Activated CD8-positive, alpha-beta memory T cell treated with anti-CD3 and anti-CD28 coated beads, Interleukin-2, amount 10 ng/mL, durations not matched to agents 7 days and 5 days (primary cell): ENCODE results near the gene ASPRV1. TPM values are rescaled to one million over a fixed set of nuclear protein-coding genes. Genes with fewer than 3 reads are reported as not detected.

Source experiments
- ATAC-seq: fragments of 150-1000 bp; cut with Tn5 transposase; one replicate; pipeline ENCODE4 v1.10.0; 2021; ENCODE audit warnings: moderate library complexity
- CTCF ChIA-PET: fragments of 350-600 bp; sonication (Branson Sonifier 250); formaldehyde crosslinking; loops from one replicate; lab custom pipeline; 2021; ENCODE audit warnings: antibody characterized with exemption; lab: Charles Lee
- DNase-seq: peaks from one replicate; pipeline ENCODE4 v3.0.0-alpha.2; 2020
- H3K27ac Mint-ChIP-seq: one replicate; pipeline ENCODE4 v1.8.0; 2021; ENCODE audit warnings: mild to moderate bottlenecking, mixed read lengths
- H3K27me3 Mint-ChIP-seq: one replicate; pipeline ENCODE4 v1.8.0; 2021; ENCODE audit warnings: mixed read lengths
- H3K36me3 Mint-ChIP-seq: one replicate; pipeline ENCODE4 v1.8.0; 2021; ENCODE audit warnings: mild to moderate bottlenecking, mixed read lengths
- H3K4me1 Mint-ChIP-seq: one replicate; pipeline ENCODE4 v1.8.0; 2021; ENCODE audit warnings: mixed read lengths
- H3K4me3 Mint-ChIP-seq: one replicate; pipeline ENCODE4 v1.8.0; 2021; ENCODE audit warnings: mild to moderate bottlenecking, moderate library complexity, mixed read lengths
- H3K9me3 Mint-ChIP-seq: one replicate; pipeline ENCODE4 v1.8.0; 2022; ENCODE audit warnings: low read depth, mixed read lengths
- total RNA-seq, 2 experiments: library from RNA; stranded (reverse); gene quantifications; one replicate each; pipeline ENCODE4 v1.2.3, GENCODE V29; 2021

Gene ASPRV1
- total RNA-seq, 2 experiments from 2014 or later = 1.3 to 1.8 TPM

- no peak overlapping the region for H3K4me3 Mint-ChIP-seq
- no peaks in the 10 kb centered on the region for H3K27me3 Mint-ChIP-seq
- DNase-seq (no peak), ATAC-seq (no peak)
- CTCF ChIA-PET = no interaction called here
- H3K27ac Mint-ChIP-seq = no peak overlapping the region
- peaks cover 68% of the 10 kb centered on the region for H3K36me3 Mint-ChIP-seq
- peaks cover 21% of the 10 kb centered on the region for H3K4me1 Mint-ChIP-seq
- no peaks in the 10 kb centered on the region for H3K9me3 Mint-ChIP-seq
Measured at GRCh38 chr2:69937968-69938367, 23.5 kb downstream of the ASPRV1 start.

GRCh38 chr2:69936906-69937305, 24.5 kb downstream of the ASPRV1 start:
- Mint-ChIP-seq H3K27ac (peak overlapping the region; percentile 37), H3K36me3 (peaks cover 64% of the 10 kb centered on the region), H3K9me3 (no peaks in the 10 kb centered on the region), H3K4me3 (no peak overlapping the region), H3K27me3 (no peaks in the 10 kb centered on the region), H3K4me1 (peaks cover 28% of the 10 kb centered on the region)
- DNase-seq (no peak), ATAC-seq (no peak)
- CTCF ChIA-PET = no interaction called here

GRCh38 chr2:69935011-69935410, 26.4 kb downstream of the ASPRV1 start:
- no peak overlapping the region for H3K4me3 Mint-ChIP-seq
- no peak for DNase-seq

GRCh38 chr2:69934614-69934908, 26.9 kb downstream of the ASPRV1 start:
- CTCF ChIA-PET = interaction anchor here (1.1 to 2.1 kb wide), 2 partner anchors 11 to 20 kb away, joined by 3 to 10 read pairs; partner anchors contain the start of gene MXD1
- Mint-ChIP-seq H3K4me3 (no peak overlapping the region), H3K36me3 (peaks cover 63% of the 10 kb centered on the region), H3K27ac (peak overlapping the region; percentile 30), H3K9me3 (no peaks in the 10 kb centered on the region), H3K27me3 (no peaks in the 10 kb centered on the region), H3K4me1 (peaks cover 35% of the 10 kb centered on the region)
- ATAC-seq (no peak), DNase-seq (no peak)

More at GRCh38 chr2:69935011-69935410, 26.4 kb downstream of the ASPRV1 start:
- CTCF ChIA-PET = interaction anchor here (2.1 kb wide), 1 partner anchor 11 kb away, joined by 10 read pairs; no protein-coding TSS in a partner anchor
- peaks cover 62% of the 10 kb centered on the region for H3K36me3 Mint-ChIP-seq
- no peaks in the 10 kb centered on the region for H3K27me3 Mint-ChIP-seq
- H3K9me3 Mint-ChIP-seq = no peaks in the 10 kb centered on the region
- no peak for ATAC-seq
- H3K27ac Mint-ChIP-seq = no peak overlapping the region
- H3K4me1 Mint-ChIP-seq = peaks cover 35% of the 10 kb centered on the region

- CTCF ChIA-PET = interaction anchor here (1.1 to 2.1 kb wide), 6 partner anchors 11 to 100 kb away, joined by 3 to 10 read pairs (median 4); partner anchors contain the start of gene MXD1
- Mint-ChIP-seq H3K27me3 (no peaks in the 10 kb centered on the region), H3K9me3 (no peaks in the 10 kb centered on the region), H3K4me1 (peaks cover 37% of the 10 kb centered on the region), H3K36me3 (peaks cover 64% of the 10 kb centered on the region), H3K4me3 (no peak overlapping the region), H3K27ac (peak overlapping the region; percentile 30)
- DNase-seq = no peak
- peak; percentile 50 for ATAC-seq
Measured at GRCh38 chr2:69933839-69934613, 27.4 kb downstream of the ASPRV1 start.

- H3K4me3 Mint-ChIP-seq = no peak overlapping the region
- H3K9me3 Mint-ChIP-seq = no peaks in the 10 kb centered on the region
- H3K36me3 Mint-ChIP-seq = peaks cover 61% of the 10 kb centered on the region
- CTCF ChIA-PET = interaction anchor here (0.8 to 2.1 kb wide), 7 partner anchors 10 to 208 kb away, joined by 3 to 10 read pairs (median 4); partner anchors contain the start of gene MXD1
- H3K4me1 Mint-ChIP-seq = peaks cover 37% of the 10 kb centered on the region
- H3K27me3 Mint-ChIP-seq = no peaks in the 10 kb centered on the region
- H3K27ac Mint-ChIP-seq = peak overlapping the region; percentile 45
- ATAC-seq (no peak), DNase-seq (no peak)
Measured at GRCh38 chr2:69933254-69933828, 28.1 kb downstream of the ASPRV1 start.

- no peak for ATAC-seq
- CTCF ChIA-PET = interaction anchor here (0.8 to 1.8 kb wide), 4 partner anchors 9 to 208 kb away, joined by 3 to 5 read pairs (median 3); no protein-coding TSS in a partner anchor
- H3K27ac Mint-ChIP-seq = no peak overlapping the region
Measured at GRCh38 chr2:69932596-69932922, 28.9 kb downstream of the ASPRV1 start.

GRCh38 chr2:69931832-69932595, 29.4 kb downstream of the ASPRV1 start:
- Mint-ChIP-seq H3K4me1 (peaks cover 39% of the 10 kb centered on the region), H3K36me3 (peaks cover 59% of the 10 kb centered on the region), H3K27me3 (no peaks in the 10 kb centered on the region), H3K27ac (peak overlapping the region; percentile 62), H3K9me3 (no peaks in the 10 kb centered on the region), H3K4me3 (no peak overlapping the region)
- CTCF ChIA-PET = interaction anchor here (1.3 to 1.8 kb wide), 3 partner anchors 9 to 102 kb away, joined by 3 to 5 read pairs (median 3); no protein-coding TSS in a partner anchor
- ATAC-seq (no peak), DNase-seq (no peak)

More at GRCh38 chr2:69932596-69932922, 28.9 kb downstream of the ASPRV1 start:
- peaks cover 37% of the 10 kb centered on the region for H3K4me1 Mint-ChIP-seq
- DNase-seq = no peak
- H3K36me3 Mint-ChIP-seq = peaks cover 61% of the 10 kb centered on the region
- no peak overlapping the region for H3K4me3 Mint-ChIP-seq
- no peaks in the 10 kb centered on the region for H3K9me3 Mint-ChIP-seq
- no peaks in the 10 kb centered on the region for H3K27me3 Mint-ChIP-seq

- Mint-ChIP-seq H3K4me1 (peaks cover 21% of the 10 kb centered on the region), H3K36me3 (peaks cover 52% of the 10 kb centered on the region), H3K27me3 (no peaks in the 10 kb centered on the region), H3K27ac (no peak overlapping the region), H3K9me3 (no peaks in the 10 kb centered on the region), H3K4me3 (no peak overlapping the region)
- ATAC-seq = no peak
- CTCF ChIA-PET = no interaction called here
- no peak for DNase-seq
Measured at GRCh38 chr2:69926849-69927515, 34.4 kb downstream of the ASPRV1 start.

GRCh38 chr2:69923116-69923515, 38.3 kb downstream of the ASPRV1 start:
- Mint-ChIP-seq H3K27me3 (no peaks in the 10 kb centered on the region), H3K4me1 (peaks cover 15% of the 10 kb centered on the region), H3K36me3 (peaks cover 45% of the 10 kb centered on the region), H3K4me3 (no peak overlapping the region), H3K9me3 (no peaks in the 10 kb centered on the region), H3K27ac (no peak overlapping the region)
- no peak for ATAC-seq
- DNase-seq = no peak
- CTCF ChIA-PET = interaction anchor here (0.7 to 1.6 kb wide), 5 partner anchors 10 to 353 kb away, joined by 3 to 5 read pairs (median 3); no protein-coding TSS in a partner anchor

GRCh38 chr2:69918401-69918800, 43.0 kb downstream of the ASPRV1 start:
- DNase-seq = no peak
- peaks cover 36% of the 10 kb centered on the region for H3K4me1 Mint-ChIP-seq
- H3K4me3 Mint-ChIP-seq = no peak overlapping the region
- H3K9me3 Mint-ChIP-seq = no peaks in the 10 kb centered on the region
- peaks cover 34% of the 10 kb centered on the region for H3K36me3 Mint-ChIP-seq
- CTCF ChIA-PET = no interaction called here
- no peak overlapping the region for H3K27ac Mint-ChIP-seq
- H3K27me3 Mint-ChIP-seq = no peaks in the 10 kb centered on the region
- no peak for ATAC-seq

GRCh38 chr2:69917852-69918251, 43.6 kb downstream of the ASPRV1 start:
- ATAC-seq (no peak), DNase-seq (no peak)
- CTCF ChIA-PET = no interaction called here
- peaks cover 31% of the 10 kb centered on the region for H3K36me3 Mint-ChIP-seq
- H3K27me3 Mint-ChIP-seq = no peaks in the 10 kb centered on the region
- H3K27ac Mint-ChIP-seq = no peak overlapping the region
- peaks cover 34% of the 10 kb centered on the region for H3K4me1 Mint-ChIP-seq
- H3K4me3 Mint-ChIP-seq = no peak overlapping the region
- no peaks in the 10 kb centered on the region for H3K9me3 Mint-ChIP-seq

- Mint-ChIP-seq H3K27ac (peak overlapping the region; percentile 52), H3K36me3 (peaks cover 25% of the 10 kb centered on the region), H3K4me3 (peak overlapping the region; percentile 70), H3K4me1 (peaks cover 38% of the 10 kb centered on the region), H3K27me3 (no peaks in the 10 kb centered on the region), H3K9me3 (no peaks in the 10 kb centered on the region)
- DNase-seq = no peak
- CTCF ChIA-PET = interaction anchor here (0.6 to 6.9 kb wide), 10 partner anchors 17 to 275 kb away, joined by 3 to 135 read pairs (median 4); partner anchors contain the start of gene C2orf42
- no peak for ATAC-seq
Measured at GRCh38 chr2:69916106-69916505, 45.3 kb downstream of the ASPRV1 start.
